ENCODE results near the gene SAA4.

The SAA4 gene

GRCh38 chr11:18221274-18221876 lies 15.2 kb downstream of the SAA4 start:
- Histone ChIP-seq H4K20me1 (ENCODE audit: control insufficient read depth, insufficient read depth, low read depth, low read length) (no peaks in the 10 kb centered on the region), H3K4me3 (ENCODE audit: low read length) (no peak overlapping the region), H3K27me3 (ENCODE audit: control insufficient read depth, low read length) (no peaks in the 10 kb centered on the region), H3K36me3 (ENCODE audit: control insufficient read depth, low read length) (no peaks in the 10 kb centered on the region), H3K9me2 (replicated peaks; ENCODE audit: control insufficient read depth, low read length) (no peaks in the 10 kb centered on the region), H3K9me3 (ENCODE audit: control insufficient read depth, insufficient read depth, low read length) (peaks cover 5% of the 10 kb centered on the region; the same call in 1 of the 2 replicates), H3K27ac (ENCODE audit: low read depth, low read length) (no peak overlapping the region), H3F3A (ENCODE audit: control insufficient read depth, insufficient read depth) (no peaks in the 10 kb centered on the region), H3K4me2 (ENCODE audit: low read length) (no peak overlapping the region), H3K79me2 (ENCODE audit: control insufficient read depth, low read length) (no peaks in the 10 kb centered on the region), H3K4me1 (ENCODE audit: control insufficient read depth, low read length) (no peaks in the 10 kb centered on the region)
- no peak for TF ChIP-seq CTCF (IDR thresholded peaks at IDR 0.05; ENCODE audit: low read depth, low read length, poor library complexity, severe bottlenecking)
- no peak for TF ChIP-seq EZH2phosphoT487 (IDR thresholded peaks at IDR 0.05; ENCODE audit: borderline replicate concordance, low read length)

- no peaks in the 10 kb centered on the region for H3K36me3 ChIP-seq (ENCODE audit: control insufficient read depth, low read length)
- H3K27ac ChIP-seq (ENCODE audit: low read depth, low read length) = no peak overlapping the region
- no peak overlapping the region for H3K4me2 ChIP-seq (ENCODE audit: low read length)
- H3K9me2 ChIP-seq (replicated peaks; ENCODE audit: control insufficient read depth, low read length) = no peaks in the 10 kb centered on the region
- no peaks in the 10 kb centered on the region for H3K4me1 ChIP-seq (ENCODE audit: control insufficient read depth, low read length)
- peaks cover 9% of the 10 kb centered on the region for H3K27me3 ChIP-seq (ENCODE audit: control insufficient read depth, low read length)
- H3K4me3 ChIP-seq (ENCODE audit: low read length) = no peak overlapping the region
- H3K9me3 ChIP-seq (ENCODE audit: control insufficient read depth, insufficient read depth, low read length) = no peaks in the 10 kb centered on the region
- no peak for TF ChIP-seq CTCF (IDR thresholded peaks at IDR 0.05; ENCODE audit: low read depth, low read length, poor library complexity, severe bottlenecking)
- no peak for TF ChIP-seq EZH2phosphoT487 (IDR thresholded peaks at IDR 0.05; ENCODE audit: borderline replicate concordance, low read length)
- H4K20me1 ChIP-seq (ENCODE audit: control insufficient read depth, insufficient read depth, low read depth, low read length) = no peaks in the 10 kb centered on the region
- H3K79me2 ChIP-seq (ENCODE audit: control insufficient read depth, low read length) = no peaks in the 10 kb centered on the region
- H3F3A ChIP-seq (ENCODE audit: control insufficient read depth, insufficient read depth) = no peaks in the 10 kb centered on the region
Measured at GRCh38 chr11:18209058-18209457, 27.5 kb downstream of the SAA4 start.

- Histone ChIP-seq H3K9me3 (ENCODE audit: control insufficient read depth, insufficient read depth, low read length) (no peaks in the 10 kb centered on the region), H3F3A (ENCODE audit: control insufficient read depth, insufficient read depth) (no peaks in the 10 kb centered on the region), H4K20me1 (ENCODE audit: control insufficient read depth, insufficient read depth, low read depth, low read length) (no peaks in the 10 kb centered on the region), H3K79me2 (ENCODE audit: control insufficient read depth, low read length) (no peaks in the 10 kb centered on the region), H3K27me3 (ENCODE audit: control insufficient read depth, low read length) (0 out of 2 replicates have a peak, but pooled peaks cover 2% of the 10 kb centered on the region), H3K27ac (ENCODE audit: low read depth, low read length) (no peak overlapping the region), H3K4me2 (ENCODE audit: low read length) (no peak overlapping the region), H3K4me1 (ENCODE audit: control insufficient read depth, low read length) (no peaks in the 10 kb centered on the region), H3K9me2 (replicated peaks; ENCODE audit: control insufficient read depth, low read length) (no peaks in the 10 kb centered on the region), H3K4me3 (ENCODE audit: low read length) (no peak overlapping the region), H3K36me3 (ENCODE audit: control insufficient read depth, low read length) (no peaks in the 10 kb centered on the region)
- TF ChIP-seq EZH2phosphoT487 (IDR thresholded peaks at IDR 0.05; ENCODE audit: borderline replicate concordance, low read length) = no peak
- TF ChIP-seq CTCF (IDR thresholded peaks at IDR 0.05; ENCODE audit: low read depth, low read length, poor library complexity, severe bottlenecking) = no peak
Measured at GRCh38 chr11:18204771-18205170, 31.8 kb downstream of the SAA4 start.
